Psoas muscle (tissue), 8 donors: ENCODE data around the gene PCK2. TPM values are rescaled to one million over a fixed set of nuclear protein-coding genes. Genes with fewer than 3 reads are reported as not detected.

Experiments
- ATAC-seq, 4 donors: fragments of 200-7000 bp; cut with Tn5 transposase; one replicate each; pipeline ENCODE4 v1.9.1; 2020; ENCODE audit warnings: moderate library complexity in 3 of 4, mild to moderate bottlenecking in 2 of 4
- DNase-seq, 2 donors: peaks; one replicate each; pipeline ENCODE4 v3.0.0-alpha.2; 2020
- H3K27ac ChIP-seq: fragments of 200-600 bp; one replicate; pipeline ENCODE4 v1.8.0; 2022
- H3K27me3 ChIP-seq, 3 donors: fragments of 200-600 bp in 1 of 3; one replicate each; pipeline versions ENCODE4 v1.6.1 to v1.8.0; 2013 to 2022; ENCODE audit warnings: low read length in 2 of 3, mild to moderate bottlenecking in 2 of 3, moderate library complexity in 1 of 3; ENCODE audit not compliant: insufficient read depth in 3 of 3
- H3K36me3 ChIP-seq, 2 donors: fragments of 200-600 bp in 1 of 2; one replicate each; pipeline versions ENCODE4 v1.6.1 to v1.8.0; 2013 to 2022; ENCODE audit warnings: low read depth in 1 of 2, mild to moderate bottlenecking in 1 of 2, moderate library complexity in 1 of 2; ENCODE audit not compliant: insufficient read depth in 1 of 2
- H3K4me1 ChIP-seq: fragments of 200-600 bp; one replicate; pipeline ENCODE4 v1.8.0; 2022
- H3K4me3 ChIP-seq: fragments of 200-600 bp; one replicate; pipeline ENCODE4 v1.8.0; 2022; ENCODE audit warnings: mild to moderate bottlenecking
- H3K9me3 ChIP-seq: fragments of 200-600 bp; one replicate; pipeline ENCODE4 v1.8.0; 2022
- WGBS, 3 donors: extraction: QIAGEN DNeasy Blood & Tissue Kit; methylation state at CpG; one replicate each; pipeline versions ENCODE4 v1.1.6 to v1.1.7; 2013; 5-methylcytosine and 5-hydroxymethylcytosine counted together
- intact Hi-C, 2 donors: fragments of 100-400 bp; cut with DNase I; formaldehyde crosslinking; loops; one replicate each; pipeline versions ENCODE4 v1.11.0 to v1.14.2; 2022
- polyA plus RNA-seq, 3 donors: library from polyadenylated mRNA; stranded (reverse); fragments of 200-250 nt; gene quantifications; one replicate each; pipeline ENCODE4 v1.2.3, GENCODE V29; 2013
- total RNA-seq, 4 donors: library from RNA; stranded (reverse); fragmentation: NEBNext Ultra II Directional in 2 of 4; extraction: Animal tissue kit (Norgen Biotek cat#: 25700) in 2 of 4; gene quantifications; one replicate each; pipeline versions ENCODE4 v1.2.1 to v1.2.4, GENCODE V29; 2021 to 2023
- TF ChIP-seq, protein P1 (sequence below): fragments of 200-600 bp; IDR thresholded peaks from one replicate; pipeline ENCODE4 v1.8.0; 2022; ENCODE audit warnings: antibody characterized with exemption
- donor health status: healthy with polysubstance abuse.
- donor health status: DM: no; HTN: no; CAD: no; lungs with moderate emphysema.
- donor health status: Bipolar disorder and iron deficiency.
- donor health status: healthy.
- donor health status: DM: yes; HTN: yes; CAD: no.
- donor health status: DM: no; HTN: no; CAD: no.
- donor health status: DM: no; HTN: no; CAD: no.
- donor health status: DM: yes; HTN: yes; CAD: no.

The PCK2 gene
- total and polyA plus RNA-seq, 7 donors: 2.0 to 4.5 (median 2.4) TPM

GRCh38 chr14:24071836-24072430 lies 22.2 kb upstream of the PCK2 start:
- no peak for ATAC-seq
- Histone ChIP-seq H3K4me1 (no peaks in the 10 kb centered on the region), H3K36me3 (no peaks in the 10 kb centered on the region), H3K9me3 (no peaks in the 10 kb centered on the region), H3K4me3 (no peak overlapping the region), H3K27ac (no peak overlapping the region), H3K27me3 (peaks cover 0 to 6% (median 4%) of the 10 kb centered on the region in 3 donors)
- WGBS, 3 donors: 52 to 58% (median 57%) methylated on average over 12 of the region's 12 CpGs
- DNase-seq: no peak
- intact Hi-C loops: no loop called here
- TF ChIP-seq, protein P1, sequence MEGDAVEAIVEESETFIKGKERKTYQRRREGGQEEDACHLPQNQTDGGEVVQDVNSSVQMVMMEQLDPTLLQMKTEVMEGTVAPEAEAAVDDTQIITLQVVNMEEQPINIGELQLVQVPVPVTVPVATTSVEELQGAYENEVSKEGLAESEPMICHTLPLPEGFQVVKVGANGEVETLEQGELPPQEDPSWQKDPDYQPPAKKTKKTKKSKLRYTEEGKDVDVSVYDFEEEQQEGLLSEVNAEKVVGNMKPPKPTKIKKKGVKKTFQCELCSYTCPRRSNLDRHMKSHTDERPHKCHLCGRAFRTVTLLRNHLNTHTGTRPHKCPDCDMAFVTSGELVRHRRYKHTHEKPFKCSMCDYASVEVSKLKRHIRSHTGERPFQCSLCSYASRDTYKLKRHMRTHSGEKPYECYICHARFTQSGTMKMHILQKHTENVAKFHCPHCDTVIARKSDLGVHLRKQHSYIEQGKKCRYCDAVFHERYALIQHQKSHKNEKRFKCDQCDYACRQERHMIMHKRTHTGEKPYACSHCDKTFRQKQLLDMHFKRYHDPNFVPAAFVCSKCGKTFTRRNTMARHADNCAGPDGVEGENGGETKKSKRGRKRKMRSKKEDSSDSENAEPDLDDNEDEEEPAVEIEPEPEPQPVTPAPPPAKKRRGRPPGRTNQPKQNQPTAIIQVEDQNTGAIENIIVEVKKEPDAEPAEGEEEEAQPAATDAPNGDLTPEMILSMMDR: no peak

DNA sequence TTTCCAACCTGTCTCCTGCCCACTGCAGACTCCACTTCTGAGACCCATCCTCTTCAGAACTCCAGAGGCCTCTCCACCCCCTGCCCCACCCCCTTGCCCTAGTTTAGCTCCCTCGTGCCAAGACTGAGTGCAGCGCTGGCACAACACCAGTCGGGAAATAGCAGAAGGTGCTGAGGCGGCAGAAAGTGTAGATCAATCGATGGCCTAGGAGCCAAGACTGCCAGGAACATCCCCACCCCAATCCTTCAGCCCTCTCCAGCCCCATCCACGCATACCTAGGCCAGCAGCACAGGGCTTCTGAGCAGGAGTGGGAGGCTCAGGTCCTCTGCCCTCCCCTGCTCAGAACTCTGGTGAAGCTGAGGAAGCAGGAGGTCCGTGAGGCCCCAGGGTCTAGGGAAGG lies 21.7 kb upstream of the PCK2 start:
- 44 to 47% (median 47%) methylated on average over 7 of the region's 7 CpGs for WGBS, 3 donors
- H3K4me3 ChIP-seq: no peak overlapping the region
- H3K27me3 ChIP-seq: peaks cover 0 to 6% (median 4%) of the 10 kb centered on the region in 3 donors
- intact Hi-C loops: no loop called here
- H3K9me3 ChIP-seq: no peaks in the 10 kb centered on the region
- H3K36me3 ChIP-seq: no peaks in the 10 kb centered on the region
- no peaks in the 10 kb centered on the region for H3K4me1 ChIP-seq
- ATAC-seq (no peak), DNase-seq (no peak)
- TF ChIP-seq, protein P1: no peak
- H3K27ac ChIP-seq: no peak overlapping the region

DNA sequence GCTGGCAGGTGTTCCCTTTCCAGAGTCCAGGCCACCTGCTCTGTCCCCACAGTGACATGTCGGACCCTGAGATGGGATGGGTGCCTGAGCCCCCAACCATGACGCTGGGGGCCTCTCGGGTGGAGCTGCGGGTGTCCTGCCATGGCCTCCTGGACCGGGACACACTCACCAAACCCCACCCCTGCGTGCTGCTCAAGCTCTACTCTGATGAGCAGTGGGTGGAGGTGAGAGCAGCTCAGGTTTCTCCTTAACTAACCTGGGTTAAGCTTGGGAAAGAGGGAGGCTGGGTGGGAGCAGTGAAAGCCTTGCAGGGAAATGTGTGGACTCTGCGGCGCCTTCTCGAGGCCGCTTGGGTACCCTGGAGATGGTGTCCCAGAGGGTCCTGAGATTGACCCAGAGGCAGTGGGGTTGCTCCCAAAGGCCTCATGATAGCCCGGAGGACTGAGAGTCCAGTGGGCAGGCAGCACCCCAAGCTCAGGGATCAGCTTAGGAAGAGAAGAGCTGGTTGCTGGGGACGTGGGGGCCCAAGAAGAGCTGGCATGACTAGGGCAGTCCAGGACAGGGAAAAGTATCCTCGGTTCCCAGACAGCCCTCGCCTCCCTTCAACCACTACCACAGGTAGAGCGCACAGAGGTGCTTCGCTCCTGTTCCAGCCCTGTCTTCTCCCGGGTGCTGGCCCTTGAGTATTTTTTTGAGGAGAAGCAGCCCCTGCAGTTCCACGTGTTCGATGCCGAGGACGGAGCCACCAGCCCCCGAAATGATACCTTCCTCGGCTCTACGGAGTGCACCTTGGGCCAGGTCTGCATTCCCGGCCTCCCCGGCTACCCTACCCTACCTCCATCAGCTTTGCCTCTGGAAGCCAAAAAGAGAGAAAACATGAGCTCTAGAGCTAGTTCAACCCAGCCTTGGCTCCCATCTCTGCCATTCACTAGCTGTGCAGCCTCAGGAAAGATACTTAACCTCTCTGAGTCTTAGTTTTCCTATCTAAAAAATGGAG lies 20.9 kb upstream of the PCK2 start:
- Histone ChIP-seq H3K27ac (no peak overlapping the region), H3K36me3 (no peaks in the 10 kb centered on the region), H3K4me3 (no peak overlapping the region), H3K27me3 (peaks cover 0 to 6% (median 4%) of the 10 kb centered on the region in 3 donors), H3K4me1 (no peaks in the 10 kb centered on the region), H3K9me3 (no peaks in the 10 kb centered on the region)
- WGBS, 3 donors: 76 to 79% (median 79%) methylated on average over 24 to 26 of the region's 26 CpGs
- intact Hi-C loops: no loop called here
- ATAC-seq (no peak), DNase-seq (peak in 1 of 2 donors; percentile 33)
- TF ChIP-seq, protein P1: no peak

- Histone ChIP-seq H3K27ac (no peak overlapping the region), H3K27me3 (peaks cover 0 to 6% (median 4%) of the 10 kb centered on the region in 3 donors), H3K36me3 (no peaks in the 10 kb centered on the region), H3K4me3 (no peak overlapping the region), H3K4me1 (no peaks in the 10 kb centered on the region), H3K9me3 (no peaks in the 10 kb centered on the region)
- DNase-seq (no peak), ATAC-seq (no peak)
- TF ChIP-seq, protein P1: no peak
- 62 to 68% (median 63%) methylated on average over 11 of the region's 11 CpGs for WGBS, 3 donors
- intact Hi-C loops: no loop called here
These were observed 19.3 kb upstream of the PCK2 start for GRCh38 chr14:24074625-24075484.
